Nephron (organoid): Measurements from ENCODE around the gene STRADB.
A peak's percentile ranks its signal among the peaks of the same experiment; 100 is the strongest.
"Not testable (repeated sequence)": the region's sequence is repeated elsewhere in the genome, so short reads cannot be mapped to it uniquely, and the experiment has no call there.

Experiments used
- H3K27ac Mint-ChIP-seq, 3 experiments: 2 replicates each; pipeline ENCODE4 v1.8.0; 2020; ENCODE audit warnings: mixed read lengths in 3 of 3, mild to moderate bottlenecking in 2 of 3, moderate library complexity in 1 of 3
- H3K27me3 Mint-ChIP-seq: 2 replicates; pipeline ENCODE4 v1.8.0; 2021; ENCODE audit warnings: low read depth, mild to moderate bottlenecking, moderate library complexity, mixed read lengths
- H3K36me3 Mint-ChIP-seq: 2 replicates; pipeline ENCODE4 v1.8.0; 2020; ENCODE audit warnings: low read depth, mixed read lengths
- H3K4me1 Mint-ChIP-seq: 2 replicates; pipeline ENCODE4 v1.8.0; 2020; ENCODE audit warnings: mixed read lengths
- H3K4me3 Mint-ChIP-seq, 3 experiments: 2 replicates each; pipeline ENCODE4 v1.8.0; 2020; ENCODE audit warnings: mild to moderate bottlenecking in 3 of 3, mixed read lengths in 3 of 3, moderate library complexity in 2 of 3
- H3K9me3 Mint-ChIP-seq: 2 replicates; pipeline ENCODE4 v1.8.0; 2020; ENCODE audit warnings: mixed read lengths
- CTCF ChIP-seq, 3 experiments: fragments of 200-600 bp; sonication (generic); IDR thresholded peaks; one replicate each; pipeline ENCODE4 v1.5.0; 2021; ENCODE audit warnings: antibody characterized with exemption in 3 of 3; ENCODE audit not compliant: unreplicated experiment in 3 of 3

The STRADB gene

DNA sequence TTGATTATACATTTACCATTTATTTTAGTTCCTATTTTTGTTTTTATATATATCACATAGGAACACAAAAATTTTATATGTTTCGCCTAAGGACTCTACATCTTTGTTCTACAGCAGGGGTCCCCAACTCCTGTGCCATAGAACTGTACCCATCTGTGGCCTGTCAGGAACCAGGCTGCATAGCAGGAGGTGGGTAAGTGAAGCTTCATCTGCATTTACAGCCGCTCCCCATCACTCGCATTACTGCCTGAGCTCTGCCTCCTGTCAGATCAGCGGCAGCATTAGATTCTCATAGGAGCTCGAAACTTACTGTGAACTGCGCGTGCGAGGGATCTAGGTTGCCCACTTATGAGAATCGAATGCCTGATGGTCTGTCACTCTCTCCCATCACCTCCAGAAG is 25.6 kb upstream of the STRADB start:
- TF ChIP-seq CTCF (IDR thresholded peaks at IDR 0.05; ENCODE audit: unreplicated experiment in 3 of 3): no peak
- peaks cover 19% of the 10 kb centered on the region for H3K9me3 Mint-ChIP-seq
- no peak overlapping the region for H3K27ac Mint-ChIP-seq
- no peaks in the 10 kb centered on the region for H3K27me3 Mint-ChIP-seq
- H3K4me1 Mint-ChIP-seq: peaks cover 5% of the 10 kb centered on the region
- no peak overlapping the region for H3K4me3 Mint-ChIP-seq
- H3K36me3 Mint-ChIP-seq: peaks cover 18% of the 10 kb centered on the region

- H3K4me1 Mint-ChIP-seq: peaks cover 14% of the 10 kb centered on the region
- peaks cover 25% of the 10 kb centered on the region for H3K9me3 Mint-ChIP-seq
- not testable (repeated sequence) for H3K27ac Mint-ChIP-seq, H3K27me3 Mint-ChIP-seq, H3K4me3 Mint-ChIP-seq
- peaks cover 26% of the 10 kb centered on the region for H3K36me3 Mint-ChIP-seq
Measured at GRCh38 chr2:201428366-201428765, 23.2 kb upstream of the STRADB start.

GRCh38 chr2:201429835-201430234 is 21.7 kb upstream of the STRADB start:
- Mint-ChIP-seq H3K36me3 (peaks cover 26% of the 10 kb centered on the region), H3K9me3 (peaks cover 25% of the 10 kb centered on the region), H3K4me1 (peaks cover 17% of the 10 kb centered on the region)
- not testable (repeated sequence) for H3K27ac Mint-ChIP-seq, H3K27me3 Mint-ChIP-seq, H3K4me3 Mint-ChIP-seq

- Mint-ChIP-seq H3K4me1 (peaks cover 17% of the 10 kb centered on the region), H3K36me3 (peaks cover 26% of the 10 kb centered on the region), H3K9me3 (peaks cover 25% of the 10 kb centered on the region)
- H3K27ac Mint-ChIP-seq, H3K4me3 Mint-ChIP-seq, H3K27me3 Mint-ChIP-seq: not testable (repeated sequence)
Measured at GRCh38 chr2:201430322-201430721, 21.2 kb upstream of the STRADB start.

- H3K27ac Mint-ChIP-seq: no peak overlapping the region
- H3K36me3 Mint-ChIP-seq: peaks cover 26% of the 10 kb centered on the region
- H3K4me1 Mint-ChIP-seq: peaks cover 17% of the 10 kb centered on the region
- H3K9me3 Mint-ChIP-seq: peaks cover 25% of the 10 kb centered on the region
- H3K27me3 Mint-ChIP-seq: no peaks in the 10 kb centered on the region
- H3K4me3 Mint-ChIP-seq: no peak overlapping the region
- no peak for TF ChIP-seq CTCF (IDR thresholded peaks at IDR 0.05; ENCODE audit: unreplicated experiment in 3 of 3)
Measured at GRCh38 chr2:201430839-201431238, 20.7 kb upstream of the STRADB start.

GRCh38 chr2:201432038-201432620 is 19.4 kb upstream of the STRADB start:
- Mint-ChIP-seq H3K9me3 (peaks cover 25% of the 10 kb centered on the region), H3K4me3 (no peak overlapping the region), H3K27ac (peak overlapping the region; percentile 68 to 88 (median 81)), H3K36me3 (peaks cover 26% of the 10 kb centered on the region), H3K4me1 (peaks cover 17% of the 10 kb centered on the region), H3K27me3 (no peaks in the 10 kb centered on the region)
- TF ChIP-seq CTCF (IDR thresholded peaks at IDR 0.05; ENCODE audit: unreplicated experiment in 3 of 3): no peak

DNA sequence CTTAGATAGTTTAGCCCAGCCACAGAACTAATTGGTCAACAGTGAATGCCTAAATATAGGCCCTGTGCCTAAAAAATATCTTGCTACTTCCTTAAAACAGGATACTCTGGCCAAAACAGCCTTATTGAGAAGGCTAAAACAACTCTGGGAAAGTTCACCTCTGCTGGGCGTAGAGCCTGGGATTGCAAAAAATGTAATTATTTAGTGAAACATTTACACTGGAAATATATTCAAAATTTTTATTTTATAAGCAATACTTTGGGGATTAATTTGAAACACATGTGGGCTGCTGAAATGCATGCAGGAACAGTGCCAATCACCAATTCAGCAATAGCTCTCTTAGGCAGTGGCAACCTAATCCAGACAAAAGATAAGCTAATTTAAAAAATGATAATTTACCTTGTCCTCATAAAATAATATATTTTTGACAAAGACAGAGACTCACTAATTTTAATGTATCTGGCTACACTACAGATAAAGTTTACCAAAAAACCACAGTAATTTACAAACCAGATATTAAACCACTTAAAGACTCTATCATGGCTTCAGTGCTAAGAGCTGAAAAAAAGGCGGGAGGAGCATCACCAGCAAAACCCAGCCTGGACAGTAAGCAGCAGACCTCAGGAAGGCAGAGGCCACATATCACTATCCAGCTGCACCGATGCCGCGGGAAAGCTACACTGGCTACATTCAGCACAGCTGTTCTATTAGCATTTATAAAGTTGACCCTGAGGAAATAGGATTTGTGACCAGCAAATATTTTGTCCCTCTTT is 18.7 kb upstream of the STRADB start:
- Mint-ChIP-seq H3K4me3 (no peak overlapping the region), H3K36me3 (peaks cover 26% of the 10 kb centered on the region), H3K27ac (peak overlapping the region; percentile 72 to 88 (median 81)), H3K9me3 (peaks cover 24% of the 10 kb centered on the region), H3K27me3 (no peaks in the 10 kb centered on the region), H3K4me1 (peaks cover 17% of the 10 kb centered on the region)
- no peak for TF ChIP-seq CTCF (IDR thresholded peaks at IDR 0.05; ENCODE audit: unreplicated experiment in 3 of 3)
